ENCODE results near the gene PLD5. TPM values are rescaled to one million over a fixed set of nuclear protein-coding genes. Genes with fewer than 3 reads are reported as not detected.
A peak's percentile ranks its signal among the peaks of the same experiment; 100 is the strongest.

PLD5 gene
- polyA plus RNA-seq, 3 donors, result not detected

DNA sequence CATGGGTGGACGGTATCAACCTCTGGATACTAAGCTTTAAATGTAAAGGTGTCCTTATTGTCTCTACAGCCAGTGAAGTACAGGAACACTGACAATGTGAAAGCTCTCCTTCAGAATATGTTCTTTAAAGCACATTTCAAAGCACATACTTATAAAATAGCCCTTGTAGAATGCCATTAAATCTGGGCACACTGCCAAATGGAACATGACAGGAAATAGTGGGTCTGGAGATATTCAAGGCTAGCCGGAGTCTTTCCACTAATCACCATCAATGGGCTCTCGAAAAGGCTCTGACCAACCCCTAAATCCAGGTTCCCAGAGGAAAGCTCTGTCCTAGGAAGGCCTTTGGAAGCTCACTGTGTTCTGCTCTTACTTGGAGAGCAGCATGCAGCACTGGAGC lies 46.6 kb downstream of the PLD5 start:
- Histone ChIP-seq H3K9ac (ENCODE audit: insufficient read depth, low read length, poor library complexity, severe bottlenecking) (no peak overlapping the region), H3K27ac (ENCODE audit: low read depth in 1 of 2, low read length in 2 of 2) (no peak overlapping the region), H3K4me1 (ENCODE audit: control insufficient read depth in 1 of 2, insufficient read depth in 2 of 2, low read length in 2 of 2) (no peaks in the 10 kb centered on the region), H3K4me3 (replicated peaks in 1 of 3; ENCODE audit: low read depth in 2 of 3, low read length in 3 of 3) (no peak overlapping the region), H3K27me3 (ENCODE audit: control insufficient read depth in 2 of 2, insufficient read depth in 2 of 2, low read length in 2 of 2) (no peaks in the 10 kb centered on the region), H4K20me1 (ENCODE audit: insufficient read depth, low read length) (no peaks in the 10 kb centered on the region), H2AFZ (ENCODE audit: insufficient read depth, low read depth, low read length, poor library complexity, severe bottlenecking) (no peak overlapping the region), H3K4me2 (replicated peaks; ENCODE audit: extremely low read depth, low read length, poor library complexity, severe bottlenecking) (no peak overlapping the region), H3K9me3 (replicated peaks in 1 of 2; ENCODE audit: control insufficient read depth in 1 of 2, insufficient read depth in 1 of 2, low read length in 2 of 2) (peaks cover 0 to 7% of the 10 kb centered on the region in 2 donors), H3K36me3 (replicated peaks in 1 of 2; ENCODE audit: control insufficient read depth in 1 of 2, insufficient read depth in 2 of 2, low read length in 2 of 2) (no peaks in the 10 kb centered on the region), H3K79me2 (ENCODE audit: insufficient read depth, low read length) (no peaks in the 10 kb centered on the region)
- no peaks in the 10 kb centered on the region for H3K4me1 Mint-ChIP-seq
- no peak overlapping the region for H3K4me3 Mint-ChIP-seq
- H3K27ac Mint-ChIP-seq, result no peak overlapping the region
- no CpG with 5 or more reads among the region's 3 CpGs for WGBS (ENCODE audit: insufficient coverage)
- intact Hi-C loops (cut with micrococcal nuclease), result no loop called here
- peaks cover 0 to 4% (median 3%) of the 10 kb centered on the region in 3 donors for H3K27me3 Mint-ChIP-seq (ENCODE audit: low read depth in 3 of 3)
- peaks cover 0 to 12% (median 7%) of the 10 kb centered on the region in 7 donors for H3K9me3 Mint-ChIP-seq
- no peaks in the 10 kb centered on the region for H3K36me3 Mint-ChIP-seq
- DNase-seq, result no peak
- TF ChIP-seq, protein P1, sequence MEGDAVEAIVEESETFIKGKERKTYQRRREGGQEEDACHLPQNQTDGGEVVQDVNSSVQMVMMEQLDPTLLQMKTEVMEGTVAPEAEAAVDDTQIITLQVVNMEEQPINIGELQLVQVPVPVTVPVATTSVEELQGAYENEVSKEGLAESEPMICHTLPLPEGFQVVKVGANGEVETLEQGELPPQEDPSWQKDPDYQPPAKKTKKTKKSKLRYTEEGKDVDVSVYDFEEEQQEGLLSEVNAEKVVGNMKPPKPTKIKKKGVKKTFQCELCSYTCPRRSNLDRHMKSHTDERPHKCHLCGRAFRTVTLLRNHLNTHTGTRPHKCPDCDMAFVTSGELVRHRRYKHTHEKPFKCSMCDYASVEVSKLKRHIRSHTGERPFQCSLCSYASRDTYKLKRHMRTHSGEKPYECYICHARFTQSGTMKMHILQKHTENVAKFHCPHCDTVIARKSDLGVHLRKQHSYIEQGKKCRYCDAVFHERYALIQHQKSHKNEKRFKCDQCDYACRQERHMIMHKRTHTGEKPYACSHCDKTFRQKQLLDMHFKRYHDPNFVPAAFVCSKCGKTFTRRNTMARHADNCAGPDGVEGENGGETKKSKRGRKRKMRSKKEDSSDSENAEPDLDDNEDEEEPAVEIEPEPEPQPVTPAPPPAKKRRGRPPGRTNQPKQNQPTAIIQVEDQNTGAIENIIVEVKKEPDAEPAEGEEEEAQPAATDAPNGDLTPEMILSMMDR (IDR thresholded peaks at IDR 0.05), result no peak

DNA sequence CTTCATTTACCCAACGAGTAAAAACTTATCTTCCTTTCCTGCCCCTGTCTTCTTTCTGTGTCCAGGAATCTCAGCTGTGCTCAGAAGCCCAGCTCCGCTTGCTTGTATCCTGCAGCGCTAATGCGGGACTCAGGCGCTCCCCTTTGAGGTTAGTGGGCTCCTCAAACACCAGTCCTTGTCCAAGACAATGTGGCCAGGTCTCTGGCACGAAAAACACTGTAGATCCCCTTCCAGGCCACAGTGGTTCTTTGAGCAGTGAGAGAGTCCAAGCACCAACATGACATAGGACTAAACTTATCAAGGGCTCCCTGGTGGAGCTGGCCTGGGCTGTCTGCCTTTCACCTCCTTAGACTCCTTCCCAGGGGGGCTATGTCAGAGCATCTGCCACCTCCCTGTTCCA lies 53.7 kb downstream of the PLD5 start:
- Histone ChIP-seq H3K4me2 (replicated peaks; ENCODE audit: extremely low read depth, low read length, poor library complexity, severe bottlenecking) (no peak overlapping the region), H3K27ac (ENCODE audit: low read depth in 1 of 2, low read length in 2 of 2) (no peak overlapping the region), H3K9me3 (replicated peaks in 1 of 2; ENCODE audit: control insufficient read depth in 1 of 2, insufficient read depth in 1 of 2, low read length in 2 of 2) (peaks cover 0 to 5% of the 10 kb centered on the region in 2 donors), H3K27me3 (ENCODE audit: control insufficient read depth in 2 of 2, insufficient read depth in 2 of 2, low read length in 2 of 2) (no peaks in the 10 kb centered on the region), H3K36me3 (replicated peaks in 1 of 2; ENCODE audit: control insufficient read depth in 1 of 2, insufficient read depth in 2 of 2, low read length in 2 of 2) (no peaks in the 10 kb centered on the region), H2AFZ (ENCODE audit: insufficient read depth, low read depth, low read length, poor library complexity, severe bottlenecking) (no peak overlapping the region), H3K4me1 (ENCODE audit: control insufficient read depth in 1 of 2, insufficient read depth in 2 of 2, low read length in 2 of 2) (no peaks in the 10 kb centered on the region), H4K20me1 (ENCODE audit: insufficient read depth, low read length) (no peaks in the 10 kb centered on the region), H3K4me3 (replicated peaks in 1 of 3; ENCODE audit: low read depth in 2 of 3, low read length in 3 of 3) (no peak overlapping the region), H3K9ac (ENCODE audit: insufficient read depth, low read length, poor library complexity, severe bottlenecking) (no peak overlapping the region), H3K79me2 (ENCODE audit: insufficient read depth, low read length) (no peaks in the 10 kb centered on the region)
- H3K27me3 Mint-ChIP-seq (ENCODE audit: low read depth in 3 of 3), result peaks cover 0 to 4% (median 3%) of the 10 kb centered on the region in 3 donors
- 98% methylated on average over 4 of the region's 6 CpGs for WGBS (ENCODE audit: insufficient coverage)
- no peak overlapping the region for H3K4me3 Mint-ChIP-seq
- DNase-seq, result no peak
- H3K9me3 Mint-ChIP-seq, result peaks cover 0 to 8% (median 0%) of the 10 kb centered on the region in 7 donors
- peak overlapping the region in 1 of 7 donors; percentile 69 for H3K27ac Mint-ChIP-seq
- H3K4me1 Mint-ChIP-seq, result no peaks in the 10 kb centered on the region
- intact Hi-C loops (cut with micrococcal nuclease), result no loop called here
- TF ChIP-seq, protein P1 (IDR thresholded peaks at IDR 0.05), result no peak
- no peaks in the 10 kb centered on the region for H3K36me3 Mint-ChIP-seq
